T-helper 1 cell treated with Interleukin-12 subunit alpha and Interleukin-12 subunit beta and Interleukin-4 antibody, amounts not matched to agents 30 μg/mL and 1 μg/mL, for 36 hours (primary cell): ENCODE data around the gene PROKR1.
A peak's percentile ranks its signal among the peaks of the same experiment; 100 is the strongest.
"Not testable (repeated sequence)": the region's sequence is repeated elsewhere in the genome, so short reads cannot be mapped to it uniquely, and the experiment has no call there.

Source experiments
- H3K27ac Mint-ChIP-seq: one replicate; pipeline ENCODE4 v1.8.0; 2021; ENCODE audit warnings: mild to moderate bottlenecking, mixed read lengths
- H3K27me3 Mint-ChIP-seq: one replicate; pipeline ENCODE4 v1.8.0; 2021; ENCODE audit warnings: low read depth, mixed read lengths
- H3K36me3 Mint-ChIP-seq: one replicate; pipeline ENCODE4 v1.8.0; 2021; ENCODE audit warnings: low read depth, mixed read lengths
- H3K4me1 Mint-ChIP-seq: one replicate; pipeline ENCODE4 v1.8.0; 2021; ENCODE audit warnings: low read depth, mixed read lengths
- H3K4me3 Mint-ChIP-seq: one replicate; pipeline ENCODE4 v1.8.0; 2021; ENCODE audit warnings: mild to moderate bottlenecking, moderate library complexity, mixed read lengths
- H3K9me3 Mint-ChIP-seq: one replicate; pipeline ENCODE4 v1.8.0; 2021; ENCODE audit warnings: mixed read lengths

Gene PROKR1

DNA sequence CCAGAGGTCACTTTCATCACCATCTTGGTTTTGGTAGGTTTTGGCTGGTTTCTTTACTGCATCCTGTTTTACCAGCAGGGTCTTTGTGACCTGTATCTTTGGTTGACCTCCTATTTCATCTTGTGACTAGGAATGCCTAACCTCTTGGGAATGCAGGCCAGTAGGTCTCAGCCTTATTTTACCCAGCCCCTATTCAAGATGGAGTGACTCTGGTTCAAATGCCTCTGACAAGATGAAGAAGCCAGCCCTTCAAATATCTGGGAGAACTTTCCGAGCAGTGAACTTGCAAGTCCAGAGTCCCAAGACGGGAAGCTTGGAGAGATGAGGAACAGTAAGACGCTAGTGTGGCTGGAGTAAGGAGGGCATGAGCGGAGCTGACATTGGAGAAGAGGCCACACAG lies 28.6 kb downstream of the PROKR1 start:
- Mint-ChIP-seq H3K27ac (no peak overlapping the region), H3K9me3 (peaks cover 19% of the 10 kb centered on the region), H3K27me3 (peaks cover 41% of the 10 kb centered on the region), H3K4me1 (no peaks in the 10 kb centered on the region), H3K36me3 (peaks cover 4% of the 10 kb centered on the region), H3K4me3 (no peak overlapping the region)

DNA sequence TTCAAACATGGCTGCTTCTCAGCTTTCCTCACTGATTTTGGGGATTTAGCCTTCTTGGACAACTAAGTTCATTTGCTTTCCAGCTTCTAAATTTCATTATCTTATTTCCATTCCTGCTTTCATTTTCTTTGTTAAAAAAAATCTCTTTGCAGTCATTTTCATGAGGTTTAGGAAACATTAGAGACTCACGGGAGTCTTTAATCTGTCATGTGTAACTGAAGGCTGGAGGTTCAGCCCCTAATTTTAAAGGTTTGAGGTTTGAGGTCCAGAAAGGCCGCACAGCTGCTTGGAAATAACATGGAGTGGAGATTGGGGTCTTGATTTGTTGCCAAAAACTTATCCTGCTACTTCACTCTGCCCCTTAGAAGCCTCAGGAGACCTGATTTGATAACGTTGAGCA lies 30.3 kb downstream of the PROKR1 start:
- no peaks in the 10 kb centered on the region for H3K4me1 Mint-ChIP-seq
- H3K36me3 Mint-ChIP-seq: peaks cover 4% of the 10 kb centered on the region
- H3K4me3 Mint-ChIP-seq: no peak overlapping the region
- peaks cover 35% of the 10 kb centered on the region for H3K27me3 Mint-ChIP-seq
- peaks cover 13% of the 10 kb centered on the region for H3K9me3 Mint-ChIP-seq
- no peak overlapping the region for H3K27ac Mint-ChIP-seq

DNA sequence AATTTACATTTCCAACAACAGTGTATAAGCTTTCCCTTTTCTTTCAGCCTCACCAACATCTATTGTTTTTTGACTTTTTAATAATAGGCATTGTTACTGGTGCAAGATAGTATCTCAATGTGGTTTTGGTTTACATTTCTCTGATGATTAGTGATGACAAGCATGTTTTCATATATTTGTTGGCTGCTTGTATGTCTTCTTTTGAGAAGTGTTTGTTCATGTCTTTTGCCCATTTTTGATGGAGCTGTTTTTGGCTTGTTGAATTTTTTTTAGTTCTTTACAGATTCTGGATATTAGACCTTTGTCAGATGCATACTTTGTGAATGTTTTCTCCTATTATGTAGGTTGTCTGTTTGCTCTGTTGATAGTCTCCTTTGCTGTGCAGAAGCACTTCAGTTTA lies 32.1 kb downstream of the PROKR1 start:
- Mint-ChIP-seq H3K27ac (no peak overlapping the region), H3K4me1 (no peaks in the 10 kb centered on the region), H3K9me3 (peaks cover 15% of the 10 kb centered on the region), H3K36me3 (peaks cover 4% of the 10 kb centered on the region), H3K27me3 (peaks cover 31% of the 10 kb centered on the region), H3K4me3 (no peak overlapping the region)

DNA sequence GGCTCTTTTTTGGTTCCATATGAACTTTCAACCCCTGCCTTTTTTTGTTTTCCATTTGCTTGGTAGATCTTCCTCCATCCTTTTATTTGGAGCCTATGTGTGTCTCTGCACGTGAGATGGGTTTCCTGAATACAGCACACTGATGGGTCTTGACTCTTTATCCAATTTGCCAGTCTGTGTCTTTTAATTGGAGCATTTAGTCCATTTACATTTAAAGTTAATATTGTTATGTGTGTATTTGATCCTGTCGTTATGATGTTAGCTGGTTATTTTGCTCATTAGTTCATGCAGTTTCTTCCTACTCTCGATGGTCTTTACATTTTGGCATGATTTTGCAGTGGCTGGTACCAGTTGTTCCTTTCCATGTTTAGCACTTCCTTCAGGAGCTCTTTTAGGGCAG lies 34.5 kb downstream of the PROKR1 start:
- peaks cover 28% of the 10 kb centered on the region for H3K27me3 Mint-ChIP-seq
- not testable (repeated sequence) for H3K27ac Mint-ChIP-seq, H3K36me3 Mint-ChIP-seq, H3K4me3 Mint-ChIP-seq, H3K4me1 Mint-ChIP-seq
- peaks cover 17% of the 10 kb centered on the region for H3K9me3 Mint-ChIP-seq

DNA sequence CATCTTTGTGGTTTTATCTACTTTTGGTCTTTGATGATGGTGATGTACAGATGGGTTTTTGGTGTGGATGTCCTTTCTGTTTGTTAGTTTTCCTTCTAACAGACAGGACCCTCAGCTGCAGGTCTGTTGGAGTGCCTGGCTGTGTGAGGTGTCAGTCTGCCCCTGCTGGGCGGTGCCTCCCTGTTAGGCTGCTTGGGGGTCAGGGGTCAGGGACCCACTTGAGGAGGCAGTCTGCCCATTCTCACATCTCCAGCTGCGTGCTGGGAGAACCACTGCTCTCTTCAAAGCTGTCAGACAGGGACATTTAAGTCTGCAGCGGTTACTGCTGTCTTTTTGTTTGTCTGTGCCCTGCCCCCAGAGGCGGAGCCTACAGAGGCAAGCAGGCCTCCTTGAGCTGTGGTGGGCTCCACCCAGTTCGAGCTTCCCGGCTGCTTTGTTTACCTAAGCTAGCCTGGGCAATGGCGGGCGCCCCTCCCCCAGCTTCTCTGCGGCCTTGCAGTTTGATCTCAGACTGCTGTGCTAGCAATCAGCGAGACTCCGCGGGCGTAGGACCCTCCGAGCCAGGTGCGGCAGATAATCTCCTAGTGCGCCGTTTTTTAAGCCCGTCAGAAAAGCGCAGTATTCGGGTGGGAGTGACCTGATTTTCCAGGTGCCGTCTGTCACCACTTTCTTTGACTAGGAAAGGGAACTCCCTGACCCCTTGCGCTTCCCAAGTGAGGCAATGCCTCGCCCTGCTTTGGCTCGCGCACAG lies 36.0 kb downstream of the PROKR1 start:
- H3K4me1 Mint-ChIP-seq, H3K36me3 Mint-ChIP-seq, H3K4me3 Mint-ChIP-seq, H3K27ac Mint-ChIP-seq: not testable (repeated sequence)
- peaks cover 21% of the 10 kb centered on the region for H3K27me3 Mint-ChIP-seq
- peaks cover 17% of the 10 kb centered on the region for H3K9me3 Mint-ChIP-seq

DNA sequence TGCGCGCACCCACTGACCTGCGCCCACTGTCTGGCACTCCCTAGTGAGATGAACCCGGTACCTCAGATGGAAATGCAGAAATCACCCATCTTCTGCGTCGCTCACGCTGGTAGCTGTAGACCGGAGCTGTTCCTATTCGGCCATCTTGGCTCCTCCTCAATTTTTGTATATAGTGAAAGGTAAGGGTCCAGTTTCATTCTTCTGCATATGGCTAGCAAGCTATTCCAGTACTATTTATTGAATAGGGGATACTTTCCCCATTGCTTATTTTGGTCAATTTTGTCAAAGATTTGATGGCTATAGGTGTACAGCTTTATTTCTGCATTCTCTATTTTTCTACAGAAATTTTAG lies 36.5 kb downstream of the PROKR1 start:
- Mint-ChIP-seq H3K27me3 (peaks cover 19% of the 10 kb centered on the region), H3K9me3 (peaks cover 16% of the 10 kb centered on the region)
- H3K4me1 Mint-ChIP-seq, H3K4me3 Mint-ChIP-seq, H3K36me3 Mint-ChIP-seq, H3K27ac Mint-ChIP-seq: not testable (repeated sequence)

DNA sequence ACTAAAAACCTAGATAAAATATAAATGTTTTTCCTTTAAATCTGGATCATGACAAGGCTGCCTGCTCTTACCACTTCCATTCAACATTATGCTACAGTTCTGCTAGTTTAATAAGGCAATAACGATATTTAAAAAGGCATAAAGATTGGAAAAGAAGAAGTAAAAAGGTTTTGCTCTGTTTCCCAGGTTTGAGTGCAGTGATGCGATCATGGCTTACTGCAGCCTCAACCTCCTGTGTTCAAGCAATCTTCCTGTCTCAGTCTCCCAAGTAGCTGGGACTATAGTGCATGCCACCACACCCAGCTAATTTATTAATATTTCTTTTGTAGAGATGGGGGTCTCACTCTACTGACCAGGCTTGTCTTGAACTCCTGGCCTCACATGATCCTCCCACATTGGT lies 40.8 kb downstream of the PROKR1 start:
- H3K27ac Mint-ChIP-seq: no peak overlapping the region
- H3K36me3 Mint-ChIP-seq: peaks cover 2% of the 10 kb centered on the region
- peaks cover 8% of the 10 kb centered on the region for H3K9me3 Mint-ChIP-seq
- H3K27me3 Mint-ChIP-seq: peaks cover 16% of the 10 kb centered on the region
- H3K4me1 Mint-ChIP-seq: no peaks in the 10 kb centered on the region
- no peak overlapping the region for H3K4me3 Mint-ChIP-seq

DNA sequence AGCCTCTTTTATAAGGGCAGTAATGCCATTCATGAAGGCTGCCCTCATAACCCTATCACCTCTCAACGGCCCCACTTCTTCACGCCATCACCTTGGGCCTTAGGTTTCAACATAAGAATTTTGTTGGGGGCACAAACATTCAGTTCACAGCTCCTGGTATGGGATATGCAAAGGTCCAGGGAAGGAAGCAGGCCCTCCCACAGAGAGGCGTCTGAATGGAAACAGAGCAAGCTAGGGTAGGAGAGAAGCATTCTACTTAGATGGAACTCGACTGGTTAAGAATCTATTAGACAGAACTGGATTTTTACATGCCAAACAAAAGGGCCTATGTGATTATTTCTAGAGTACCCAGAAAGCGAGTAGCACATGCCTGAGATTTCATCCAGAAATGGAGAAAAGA lies 42.8 kb downstream of the PROKR1 start:
- peaks cover 13% of the 10 kb centered on the region for H3K27me3 Mint-ChIP-seq
- H3K4me3 Mint-ChIP-seq: no peak overlapping the region
- H3K4me1 Mint-ChIP-seq: peaks cover 13% of the 10 kb centered on the region
- no peaks in the 10 kb centered on the region for H3K9me3 Mint-ChIP-seq
- no peak overlapping the region for H3K27ac Mint-ChIP-seq
- H3K36me3 Mint-ChIP-seq: no peaks in the 10 kb centered on the region

DNA sequence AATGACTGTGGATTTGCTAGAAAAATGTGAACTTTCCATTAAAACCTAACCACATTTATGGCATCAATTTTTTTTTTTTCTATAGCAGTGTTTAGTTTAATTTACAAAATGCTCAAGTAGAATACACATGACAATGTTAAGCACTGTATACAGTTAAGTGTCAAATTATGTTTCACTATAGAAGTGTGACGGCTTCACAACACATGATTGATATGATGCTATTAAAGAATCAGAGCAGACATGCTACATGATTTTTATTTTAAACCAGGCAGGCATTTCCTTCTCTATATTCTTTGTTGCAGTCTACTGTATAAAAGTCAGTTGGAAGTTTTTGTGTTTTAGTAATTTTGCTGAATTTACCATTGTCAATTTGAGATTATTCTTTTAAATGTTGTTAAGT lies 43.6 kb downstream of the PROKR1 start:
- Mint-ChIP-seq H3K9me3 (no peaks in the 10 kb centered on the region), H3K27ac (no peak overlapping the region), H3K4me1 (peaks cover 13% of the 10 kb centered on the region), H3K4me3 (no peak overlapping the region), H3K27me3 (peaks cover 11% of the 10 kb centered on the region), H3K36me3 (no peaks in the 10 kb centered on the region)

DNA sequence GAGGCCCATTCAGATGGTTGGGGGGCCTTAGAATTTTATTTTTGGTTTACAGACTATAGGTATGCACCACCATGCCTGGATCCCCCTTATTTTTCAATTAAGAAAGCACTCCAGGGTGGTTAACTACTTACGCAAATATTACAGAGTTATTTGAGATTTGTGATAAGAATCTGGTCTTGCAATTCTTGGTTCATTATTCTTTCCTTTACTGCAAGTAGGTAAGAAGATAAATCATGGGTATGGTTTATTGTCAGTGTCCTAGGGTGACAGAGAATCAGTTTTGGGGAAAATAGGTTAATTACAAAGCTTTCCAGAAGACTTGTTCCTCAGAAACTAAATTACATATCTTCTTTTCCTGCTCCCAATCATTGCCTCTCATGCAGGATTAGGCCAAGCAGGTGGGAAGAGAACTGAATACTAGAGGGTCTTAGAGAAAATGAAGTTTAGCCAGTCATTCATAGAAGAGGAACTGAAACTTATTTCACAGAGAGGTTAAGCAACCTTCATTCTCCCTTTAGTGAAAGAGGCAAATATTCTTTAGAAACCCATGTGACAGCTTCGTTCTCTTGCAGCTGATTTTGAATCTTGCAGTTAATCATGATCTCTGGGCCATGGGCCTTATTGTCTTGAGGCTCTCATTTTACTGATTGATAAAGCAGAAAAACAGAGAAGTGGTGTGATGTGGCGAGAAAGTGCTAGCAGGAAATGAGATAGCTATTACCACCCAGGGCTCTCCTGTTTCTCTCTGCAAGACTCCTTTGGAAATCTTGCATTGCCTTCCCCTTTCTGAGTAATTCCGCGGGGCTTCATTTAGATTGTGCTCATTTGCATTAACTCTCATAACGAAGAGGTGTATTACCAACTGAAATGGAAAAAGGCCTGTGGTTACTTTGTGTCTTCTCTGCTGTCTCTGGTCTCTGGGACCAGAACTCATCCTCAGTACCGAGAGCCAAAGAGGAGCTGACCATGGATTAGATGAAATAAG lies 46.5 kb downstream of the PROKR1 start:
- peak overlapping the region; percentile 4 for H3K4me3 Mint-ChIP-seq
- H3K36me3 Mint-ChIP-seq: no peaks in the 10 kb centered on the region
- peaks cover 13% of the 10 kb centered on the region for H3K4me1 Mint-ChIP-seq
- peak overlapping the region; percentile 16 for H3K27ac Mint-ChIP-seq
- H3K9me3 Mint-ChIP-seq: no peaks in the 10 kb centered on the region
- peaks cover 16% of the 10 kb centered on the region for H3K27me3 Mint-ChIP-seq

DNA sequence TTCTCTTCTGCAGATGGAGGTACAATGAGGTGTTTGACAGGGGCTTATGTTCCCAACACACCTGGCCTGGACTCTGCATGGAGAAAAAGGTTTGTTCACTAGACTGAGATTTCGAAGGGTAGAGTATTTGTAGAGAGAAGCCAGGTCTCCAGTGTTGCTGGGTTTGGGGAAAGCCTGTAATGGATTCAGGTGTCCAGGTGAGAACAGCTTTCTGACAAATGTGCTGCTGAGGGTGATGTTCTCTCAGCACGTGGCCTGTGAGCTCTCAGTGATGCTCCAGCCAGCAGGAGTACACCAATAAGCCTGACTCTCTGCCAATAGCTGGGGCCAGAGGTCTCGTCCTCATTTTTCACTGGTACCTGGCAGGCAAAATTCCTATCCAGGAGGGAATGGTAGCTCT lies 47.5 kb downstream of the PROKR1 start:
- Mint-ChIP-seq H3K4me3 (no peak overlapping the region), H3K9me3 (no peaks in the 10 kb centered on the region), H3K4me1 (peaks cover 13% of the 10 kb centered on the region), H3K36me3 (no peaks in the 10 kb centered on the region), H3K27me3 (peaks cover 19% of the 10 kb centered on the region), H3K27ac (no peak overlapping the region)

DNA sequence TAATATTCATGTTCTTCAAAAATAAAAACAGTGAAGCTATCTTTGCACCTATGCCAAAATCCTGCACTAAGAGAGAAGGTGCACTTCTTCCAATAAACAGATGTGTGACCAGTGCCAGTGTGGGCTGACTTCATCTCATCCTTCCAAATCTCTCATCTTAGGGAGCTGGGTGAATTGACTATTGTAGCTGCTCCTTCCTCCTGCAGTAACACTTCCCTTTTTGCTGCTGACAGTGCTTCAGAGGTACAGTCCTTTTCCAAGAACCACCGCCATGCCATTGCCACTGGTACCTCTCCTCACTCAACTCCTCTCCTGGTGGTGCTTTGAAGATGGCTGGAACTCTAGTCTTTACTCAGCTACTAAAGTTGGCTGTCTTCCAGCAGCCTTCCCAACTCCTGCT lies 49.1 kb downstream of the PROKR1 start:
- peaks cover 4% of the 10 kb centered on the region for H3K9me3 Mint-ChIP-seq
- H3K4me1 Mint-ChIP-seq: peaks cover 13% of the 10 kb centered on the region
- peaks cover 19% of the 10 kb centered on the region for H3K27me3 Mint-ChIP-seq
- no peak overlapping the region for H3K4me3 Mint-ChIP-seq
- H3K27ac Mint-ChIP-seq: no peak overlapping the region
- H3K36me3 Mint-ChIP-seq: no peaks in the 10 kb centered on the region

DNA sequence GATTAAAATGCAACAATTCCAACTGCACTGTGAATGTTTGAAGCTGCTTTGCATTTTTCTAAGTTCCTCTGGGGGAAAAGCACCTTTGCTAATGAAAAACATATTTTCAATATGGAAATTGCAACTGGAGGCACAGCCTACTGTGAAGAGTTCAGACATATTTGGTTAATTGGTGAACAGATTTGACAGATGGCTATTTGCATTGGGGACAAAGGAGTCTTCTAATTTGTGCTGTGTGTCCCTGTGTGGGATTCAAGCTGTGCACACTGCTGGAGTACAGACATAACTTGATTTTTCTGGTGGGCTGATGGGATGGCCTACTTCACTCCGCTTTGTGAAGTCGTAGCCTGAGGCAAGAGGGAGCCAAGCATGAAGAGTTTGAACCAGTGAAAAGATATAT lies 50.6 kb downstream of the PROKR1 start:
- no peaks in the 10 kb centered on the region for H3K36me3 Mint-ChIP-seq
- H3K27me3 Mint-ChIP-seq: peaks cover 14% of the 10 kb centered on the region
- H3K9me3 Mint-ChIP-seq: peaks cover 4% of the 10 kb centered on the region
- no peak overlapping the region for H3K27ac Mint-ChIP-seq
- H3K4me1 Mint-ChIP-seq: peaks cover 18% of the 10 kb centered on the region
- no peak overlapping the region for H3K4me3 Mint-ChIP-seq

DNA sequence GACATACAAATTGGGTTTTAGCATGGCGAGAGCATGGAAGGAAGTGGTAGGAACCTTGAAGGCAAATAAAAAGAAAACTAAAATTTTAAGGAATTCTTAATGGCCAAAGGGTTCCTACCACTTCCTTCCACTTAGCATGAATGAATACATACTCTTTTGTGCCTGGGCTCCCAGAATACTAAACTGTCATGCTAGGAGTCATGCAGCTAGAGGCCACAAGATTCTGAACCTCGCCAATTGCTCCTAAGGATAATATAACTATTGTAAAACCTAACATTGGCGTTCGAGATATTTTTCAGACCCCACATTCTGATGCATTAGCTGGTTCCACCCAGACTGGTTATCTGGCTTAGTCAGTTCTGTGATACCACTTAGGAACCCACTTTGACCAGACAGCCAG lies 52.6 kb downstream of the PROKR1 start:
- Mint-ChIP-seq H3K27ac (no peak overlapping the region), H3K27me3 (peaks cover 14% of the 10 kb centered on the region), H3K4me3 (no peak overlapping the region), H3K36me3 (no peaks in the 10 kb centered on the region), H3K4me1 (peaks cover 5% of the 10 kb centered on the region), H3K9me3 (peaks cover 12% of the 10 kb centered on the region)

DNA sequence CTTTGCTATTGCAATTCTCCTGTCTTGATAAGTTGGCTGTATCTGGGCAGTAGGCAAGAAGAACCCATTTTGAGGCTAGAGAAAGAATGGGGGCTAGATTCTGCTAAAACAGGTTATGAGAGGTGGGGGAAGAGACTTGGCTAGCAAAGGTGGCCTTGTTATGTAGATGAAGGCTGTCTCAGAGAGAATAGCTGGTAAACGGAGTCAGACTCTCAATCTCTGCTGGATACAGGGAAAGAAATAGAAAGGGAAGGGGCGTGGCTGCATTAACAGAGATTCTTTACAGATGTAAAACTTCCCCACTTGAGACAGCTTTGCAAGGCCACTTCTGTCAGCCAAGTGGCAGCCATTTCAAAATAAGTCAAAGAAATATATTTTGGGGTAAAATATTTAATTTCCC lies 53.2 kb downstream of the PROKR1 start:
- Mint-ChIP-seq H3K36me3 (no peaks in the 10 kb centered on the region), H3K4me3 (no peak overlapping the region), H3K27ac (no peak overlapping the region), H3K27me3 (peaks cover 13% of the 10 kb centered on the region), H3K9me3 (peaks cover 12% of the 10 kb centered on the region), H3K4me1 (peaks cover 5% of the 10 kb centered on the region)
